Cardiac septum (tissue), 1 donor: ENCODE results near the gene RPL39. TPM values are rescaled to one million over a fixed set of nuclear protein-coding genes. Genes with fewer than 3 reads are reported as not detected.

Source experiments
- total RNA-seq: library from RNA; stranded (reverse); fragmentation: NEBNext Ultra II Directional; extraction: Animal tissue kit (Norgen Biotek cat#: 25700); gene quantifications from one replicate; pipeline ENCODE4 v1.2.1, GENCODE V29; 2021
- donor health status: DM: no; HTN: no; CAD: no.

RPL39 gene
- total RNA-seq, 1 donor from 2014 or later = 733 TPM

Other genes with a start within 250 kb of the RPL39 start
- gene STEEP1, start 226.2 kb downstream of the RPL39 start, total RNA-seq = 17.8 TPM
- 59.4 TPM for gene UBE2A, start 217.1 kb downstream of the RPL39 start, total RNA-seq
- 5.3 TPM for gene NKRF, start 185.2 kb downstream of the RPL39 start, total RNA-seq
- 10.1 TPM for gene SEPTIN6, start 98.5 kb downstream of the RPL39 start, total RNA-seq
- gene SOWAHD, start 33.0 kb downstream of the RPL39 start, total RNA-seq = not detected
- 2.9 TPM for gene UPF3B, start 61.3 kb upstream of the RPL39 start, total RNA-seq
- gene RNF113A, start 80.1 kb upstream of the RPL39 start, total RNA-seq = 7.6 TPM
- 424 TPM for gene NDUFA1, start 80.2 kb upstream of the RPL39 start, total RNA-seq
- gene AKAP14, start 104.3 kb upstream of the RPL39 start, total RNA-seq = not detected
- gene NKAP, start 152.1 kb upstream of the RPL39 start, total RNA-seq = 4.8 TPM